ENCODE results near the gene AK3. TPM values are rescaled to one million over a fixed set of nuclear protein-coding genes. Genes with fewer than 3 reads are reported as not detected.

AK3 gene
- total and polyA plus RNA-seq, 8 donors, result 26.1 to 108 (median 66.1) TPM

DNA sequence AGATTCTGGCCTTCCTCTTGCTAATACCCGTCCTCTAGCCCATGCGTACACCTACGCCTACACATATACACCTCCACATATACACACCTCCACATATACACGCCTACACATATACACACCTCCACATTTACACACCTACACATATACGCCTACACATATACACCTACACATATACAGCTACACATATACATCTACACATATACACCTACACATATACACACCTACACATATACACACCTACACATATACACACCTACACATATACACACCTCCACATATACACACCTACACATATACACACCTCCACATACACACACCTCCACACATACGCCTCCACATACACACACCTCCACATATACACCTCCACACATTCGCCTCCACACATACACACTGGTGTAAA lies 27.2 kb downstream of the AK3 start:
- 52 to 77% (median 65%) methylated on average over 7 of the region's 7 CpGs for WGBS, 5 donors
- H3K36me3 ChIP-seq, result peaks cover 49 to 96% (median 88%) of the 10 kb centered on the region in 4 donors
- H3K4me1 ChIP-seq, result no peaks in the 10 kb centered on the region
- no peak for TF ChIP-seq POLR2A (IDR thresholded peaks at IDR 0.05)
- H3K27ac ChIP-seq, result no peak overlapping the region
- no peaks in the 10 kb centered on the region for H3K27me3 ChIP-seq
- peak in 1 of 2 donors; percentile 4 for DNase-seq
- intact Hi-C loops (cut with DNase I; ENCODE audit: low total_unique reads), result no loop called here
- no peak overlapping the region for H3K4me3 ChIP-seq
- no peaks in the 10 kb centered on the region for H3K9me3 ChIP-seq

DNA sequence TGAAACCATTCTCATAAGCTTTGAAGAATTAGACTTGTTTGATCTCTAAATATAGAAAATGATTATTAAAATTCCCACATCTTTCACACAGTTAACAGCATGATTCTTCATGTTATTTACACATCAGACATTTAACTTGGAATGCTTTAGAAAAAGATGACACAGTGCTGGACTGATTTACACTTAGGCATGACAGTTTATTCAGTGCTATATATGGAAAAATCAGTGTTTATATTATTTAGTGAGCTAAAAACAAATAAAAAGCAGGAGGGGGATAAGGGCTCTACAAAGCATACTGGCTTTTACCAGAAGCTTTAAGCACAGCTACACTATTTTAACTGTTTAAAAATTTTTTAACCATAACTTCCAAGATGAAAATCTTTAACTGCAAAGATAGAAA lies 31.6 kb downstream of the AK3 start:
- H3K4me3 ChIP-seq, result no peak overlapping the region
- TF ChIP-seq, protein P1, sequence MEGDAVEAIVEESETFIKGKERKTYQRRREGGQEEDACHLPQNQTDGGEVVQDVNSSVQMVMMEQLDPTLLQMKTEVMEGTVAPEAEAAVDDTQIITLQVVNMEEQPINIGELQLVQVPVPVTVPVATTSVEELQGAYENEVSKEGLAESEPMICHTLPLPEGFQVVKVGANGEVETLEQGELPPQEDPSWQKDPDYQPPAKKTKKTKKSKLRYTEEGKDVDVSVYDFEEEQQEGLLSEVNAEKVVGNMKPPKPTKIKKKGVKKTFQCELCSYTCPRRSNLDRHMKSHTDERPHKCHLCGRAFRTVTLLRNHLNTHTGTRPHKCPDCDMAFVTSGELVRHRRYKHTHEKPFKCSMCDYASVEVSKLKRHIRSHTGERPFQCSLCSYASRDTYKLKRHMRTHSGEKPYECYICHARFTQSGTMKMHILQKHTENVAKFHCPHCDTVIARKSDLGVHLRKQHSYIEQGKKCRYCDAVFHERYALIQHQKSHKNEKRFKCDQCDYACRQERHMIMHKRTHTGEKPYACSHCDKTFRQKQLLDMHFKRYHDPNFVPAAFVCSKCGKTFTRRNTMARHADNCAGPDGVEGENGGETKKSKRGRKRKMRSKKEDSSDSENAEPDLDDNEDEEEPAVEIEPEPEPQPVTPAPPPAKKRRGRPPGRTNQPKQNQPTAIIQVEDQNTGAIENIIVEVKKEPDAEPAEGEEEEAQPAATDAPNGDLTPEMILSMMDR (IDR thresholded peaks at IDR 0.05), result no peak
- TF ChIP-seq POLR2A (IDR thresholded peaks at IDR 0.05) (no peak), EP300 (IDR thresholded peaks at IDR 0.05) (no peak), POLR2AphosphoS5 (IDR thresholded peaks at IDR 0.05) (no peak)
- H3K36me3 ChIP-seq, result peaks cover 24 to 90% (median 76%) of the 10 kb centered on the region in 4 donors
- no peaks in the 10 kb centered on the region for H3K9me3 ChIP-seq
- intact Hi-C loops (cut with DNase I; ENCODE audit: low total_unique reads), result no loop called here
- no peak for DNase-seq
- H3K27me3 ChIP-seq, result no peaks in the 10 kb centered on the region
- H3K27ac ChIP-seq, result no peak overlapping the region
- H3K4me1 ChIP-seq, result no peaks in the 10 kb centered on the region

DNA sequence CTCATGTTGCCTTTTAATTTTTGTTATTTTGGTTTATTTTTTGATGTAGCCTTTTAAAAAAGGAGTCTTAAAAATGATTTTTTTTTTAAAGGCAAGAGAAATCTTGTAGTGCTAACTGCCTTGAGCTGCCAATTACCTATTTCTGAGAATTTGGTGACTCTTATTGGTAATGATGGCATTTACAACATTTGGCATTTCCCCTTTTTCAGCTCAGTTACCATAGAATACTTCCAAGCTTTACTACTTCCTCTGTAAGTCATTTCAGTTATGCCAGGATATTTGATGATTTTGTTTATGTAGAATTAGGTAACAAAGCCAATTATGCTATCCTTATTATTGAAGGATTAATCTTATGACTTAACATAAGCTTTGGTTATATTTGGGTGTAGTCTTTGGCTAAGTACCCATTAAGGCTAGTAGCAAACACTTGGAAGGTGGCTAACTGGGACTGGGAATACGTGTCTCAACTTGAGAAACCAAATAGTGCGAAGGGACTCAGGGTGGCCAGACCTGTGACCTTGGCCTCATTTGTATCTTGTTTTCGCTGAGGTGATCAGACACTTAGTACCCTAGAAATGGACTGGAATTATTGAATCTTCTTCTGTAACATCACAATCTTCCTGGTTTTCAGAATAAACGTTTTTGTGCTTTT lies 33.9 kb downstream of the AK3 start:
- Histone ChIP-seq H3K4me1 (no peaks in the 10 kb centered on the region), H3K36me3 (peaks cover 15 to 87% (median 79%) of the 10 kb centered on the region in 4 donors), H3K9me3 (no peaks in the 10 kb centered on the region), H3K27me3 (no peaks in the 10 kb centered on the region), H3K4me3 (no peak overlapping the region), H3K27ac (no peak overlapping the region)
- no peak for DNase-seq
- TF ChIP-seq POLR2A (IDR thresholded peaks at IDR 0.05) (no peak), EP300 (IDR thresholded peaks at IDR 0.05) (no peak), POLR2AphosphoS5 (IDR thresholded peaks at IDR 0.05) (no peak)
- TF ChIP-seq, protein P1 (IDR thresholded peaks at IDR 0.05), result no peak
- 68 to 83% (median 72%) methylated on average over 4 of the region's 4 CpGs for WGBS, 5 donors
- intact Hi-C loops (cut with DNase I; ENCODE audit: low total_unique reads), result no loop called here

GRCh38 chr9:4706021-4706420 lies 35.0 kb downstream of the AK3 start:
- TF ChIP-seq EP300 (IDR thresholded peaks at IDR 0.05) (no peak), POLR2AphosphoS5 (IDR thresholded peaks at IDR 0.05) (no peak), POLR2A (IDR thresholded peaks at IDR 0.05) (no peak)
- TF ChIP-seq, protein P1 (IDR thresholded peaks at IDR 0.05), result no peak
- 51 to 83% (median 60%) methylated on average over 2 of the region's 2 CpGs for WGBS, 5 donors
- no peak for DNase-seq
- Histone ChIP-seq H3K4me3 (no peak overlapping the region), H3K27ac (peak overlapping the region in 1 of 5 donors; percentile 17), H3K27me3 (no peaks in the 10 kb centered on the region), H3K4me1 (peaks cover 0 to under 1% (median 0%) of the 10 kb centered on the region in 4 donors), H3K36me3 (peaks cover 10 to 85% (median 77%) of the 10 kb centered on the region in 4 donors), H3K9me3 (no peaks in the 10 kb centered on the region)
- intact Hi-C loops (cut with DNase I; ENCODE audit: low total_unique reads), result no loop called here

- H3K27me3 ChIP-seq, result no peaks in the 10 kb centered on the region
- no peak for DNase-seq
- no peaks in the 10 kb centered on the region for H3K9me3 ChIP-seq
- intact Hi-C loops (cut with DNase I; ENCODE audit: low total_unique reads), result no loop called here
- TF ChIP-seq, protein P1 (IDR thresholded peaks at IDR 0.05), result no peak
- TF ChIP-seq POLR2AphosphoS5 (IDR thresholded peaks at IDR 0.05) (no peak), POLR2A (IDR thresholded peaks at IDR 0.05) (no peak), EP300 (IDR thresholded peaks at IDR 0.05) (no peak)
- H3K4me1 ChIP-seq, result peaks cover 0 to 14% (median 6%) of the 10 kb centered on the region in 4 donors
- 88 to 95% (median 91%) methylated on average over 2 of the region's 2 CpGs for WGBS, 5 donors
- peaks cover 5 to 88% (median 82%) of the 10 kb centered on the region in 4 donors for H3K36me3 ChIP-seq
- no peak overlapping the region for H3K4me3 ChIP-seq
- H3K27ac ChIP-seq, result no peak overlapping the region
Observed at GRCh38 chr9:4704129-4704528, 36.9 kb downstream of the AK3 start.

All from stomach (tissue), 9 donors.